GM13976 (cell line): ENCODE data around the gene UQCRH.
"Not testable (repeated sequence)": the region's sequence is repeated elsewhere in the genome, so short reads cannot be mapped to it uniquely, and the experiment has no call there.

Source experiments
- DNase-seq: peaks from one replicate; pipeline ENCODE4 v3.0.0; 2012; ENCODE audit warnings: low spot score
- in situ Hi-C: fragments of 300-500 bp; cut with MboI; formaldehyde crosslinking; loops from one replicate; pipeline ENCODE4 v1.12.0; 2022; ENCODE audit warnings: low sequenced_read_pairs, mixed read lengths, inconsistent platforms; ENCODE audit not compliant: unreplicated experiment
- TF ChIP-seq, protein P1 (sequence below): IDR thresholded peaks from 2 replicates; pipeline ENCODE4 v1.5.1; 2012; ENCODE audit warnings: borderline replicate concordance, mild to moderate bottlenecking; ENCODE audit not compliant: insufficient read depth; ENCODE audit errors: extremely low read depth, missing control alignments, control extremely low read depth

Gene UQCRH

DNA sequence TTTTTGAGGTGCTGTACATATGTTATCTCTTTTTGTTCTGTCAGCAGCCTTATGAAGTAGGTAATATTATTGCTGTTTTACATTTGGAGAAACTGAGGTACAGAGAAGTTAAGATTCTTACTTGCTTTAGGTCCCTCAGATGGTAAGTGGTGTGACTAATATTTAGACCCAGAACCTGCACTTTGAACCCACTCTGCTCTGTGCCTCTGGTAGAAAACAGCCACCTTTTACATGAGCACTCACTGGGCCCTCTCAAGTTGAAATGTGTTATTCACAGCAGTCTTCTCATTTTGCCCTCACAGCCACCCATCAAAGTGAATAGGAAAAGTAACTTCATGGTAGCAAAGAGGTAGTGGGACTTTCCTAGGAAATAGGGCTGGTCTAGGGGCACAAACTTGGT, 41.8 kb downstream of the UQCRH start:
- in situ Hi-C loops, result loop anchor here (5.0 kb wide), 1 partner anchor 43 kb away; the partner anchor contains the start of genes LRRC41 and UQCRH
- DNase-seq, result no peak
- TF ChIP-seq, protein P1, sequence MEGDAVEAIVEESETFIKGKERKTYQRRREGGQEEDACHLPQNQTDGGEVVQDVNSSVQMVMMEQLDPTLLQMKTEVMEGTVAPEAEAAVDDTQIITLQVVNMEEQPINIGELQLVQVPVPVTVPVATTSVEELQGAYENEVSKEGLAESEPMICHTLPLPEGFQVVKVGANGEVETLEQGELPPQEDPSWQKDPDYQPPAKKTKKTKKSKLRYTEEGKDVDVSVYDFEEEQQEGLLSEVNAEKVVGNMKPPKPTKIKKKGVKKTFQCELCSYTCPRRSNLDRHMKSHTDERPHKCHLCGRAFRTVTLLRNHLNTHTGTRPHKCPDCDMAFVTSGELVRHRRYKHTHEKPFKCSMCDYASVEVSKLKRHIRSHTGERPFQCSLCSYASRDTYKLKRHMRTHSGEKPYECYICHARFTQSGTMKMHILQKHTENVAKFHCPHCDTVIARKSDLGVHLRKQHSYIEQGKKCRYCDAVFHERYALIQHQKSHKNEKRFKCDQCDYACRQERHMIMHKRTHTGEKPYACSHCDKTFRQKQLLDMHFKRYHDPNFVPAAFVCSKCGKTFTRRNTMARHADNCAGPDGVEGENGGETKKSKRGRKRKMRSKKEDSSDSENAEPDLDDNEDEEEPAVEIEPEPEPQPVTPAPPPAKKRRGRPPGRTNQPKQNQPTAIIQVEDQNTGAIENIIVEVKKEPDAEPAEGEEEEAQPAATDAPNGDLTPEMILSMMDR, result no peak

DNA sequence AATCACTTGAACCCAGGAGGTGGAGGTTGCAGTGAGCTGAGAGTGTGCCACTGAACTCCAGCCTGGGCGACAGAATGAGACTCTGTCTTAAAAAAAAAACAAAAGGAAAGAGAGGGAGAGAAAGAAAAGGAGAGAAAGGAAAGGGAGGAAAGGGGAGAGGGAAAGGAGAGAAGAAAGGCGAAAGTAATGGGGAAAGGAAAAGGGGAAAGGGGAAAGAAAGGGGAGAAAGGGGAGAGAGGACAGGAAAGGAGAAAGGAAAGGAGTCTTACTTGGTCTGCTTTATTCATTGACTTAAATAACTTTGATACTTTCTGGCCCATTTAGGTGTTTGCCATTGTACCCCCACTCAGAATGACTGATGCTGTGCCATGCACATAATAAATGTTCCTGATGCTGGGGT, 48.9 kb downstream of the UQCRH start:
- TF ChIP-seq, protein P1, result no peak

DNA sequence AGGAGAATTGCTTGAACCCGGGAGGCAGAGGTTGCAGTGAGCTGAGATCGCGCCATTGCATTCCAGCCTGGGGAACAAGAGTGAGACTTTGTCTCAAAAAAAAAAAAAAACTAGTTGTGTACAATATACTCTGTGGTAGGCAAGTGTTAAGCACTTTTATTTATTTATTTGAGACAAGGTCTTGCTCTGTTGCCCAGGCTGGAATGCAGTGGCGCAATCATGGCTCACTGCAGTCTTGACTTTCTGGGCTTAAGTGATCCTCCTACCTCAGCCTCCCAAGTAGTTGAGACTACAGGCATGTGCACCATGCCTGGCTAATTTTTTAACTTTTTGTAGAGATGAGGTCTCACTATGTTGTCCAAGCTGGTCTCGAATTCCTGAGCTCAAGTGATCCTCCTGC, 52.4 kb downstream of the UQCRH start:
- DNase-seq, in situ Hi-C loops: not testable (repeated sequence)

More for the DNA sequence above, 48.9 kb downstream of the UQCRH start:
- no peak for DNase-seq
- in situ Hi-C loops, result no loop called here

DNA sequence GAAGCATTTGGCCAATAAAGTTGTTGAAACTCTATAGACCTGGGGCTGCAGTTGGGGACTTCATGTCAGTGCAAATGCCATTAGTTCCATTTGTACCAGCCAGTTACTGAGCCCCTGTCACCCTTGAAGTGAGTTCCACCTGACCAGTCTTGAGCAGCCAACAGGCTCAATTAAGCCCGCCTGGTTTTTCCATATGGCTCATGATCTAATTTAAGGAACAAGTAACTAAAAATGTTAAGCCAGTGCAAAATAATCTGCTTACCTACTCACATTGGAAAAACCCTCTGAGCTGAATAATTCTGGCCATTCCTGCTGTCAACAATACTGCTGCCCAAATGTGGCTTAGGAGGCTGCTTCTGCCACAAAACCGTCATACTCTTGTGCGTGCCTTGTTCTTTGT, 58.7 kb downstream of the UQCRH start:
- in situ Hi-C loops, result no loop called here
- DNase-seq, result no peak
- TF ChIP-seq, protein P1, result no peak

DNA sequence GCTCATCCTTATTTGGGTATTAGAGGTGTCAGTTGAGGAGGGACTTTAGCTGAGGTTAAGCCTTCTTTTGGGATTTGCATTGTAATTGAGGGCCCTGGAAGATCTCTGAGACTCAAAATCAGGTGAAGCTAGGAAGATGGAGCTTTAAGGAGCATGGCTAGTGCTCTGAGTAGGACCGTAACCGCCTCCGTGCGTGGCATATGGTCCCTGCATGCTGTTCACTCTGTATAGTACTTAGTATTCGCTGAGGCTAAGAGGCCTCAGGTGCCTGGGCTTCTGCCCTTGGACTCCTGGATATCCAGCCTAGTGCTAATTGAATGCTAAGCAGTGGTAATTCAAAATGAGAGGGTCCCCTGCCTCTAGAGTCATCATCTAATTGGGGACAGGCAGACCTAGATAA, 59.6 kb downstream of the UQCRH start:
- in situ Hi-C loops, result no loop called here
- TF ChIP-seq, protein P1, result no peak
- no peak for DNase-seq

DNA sequence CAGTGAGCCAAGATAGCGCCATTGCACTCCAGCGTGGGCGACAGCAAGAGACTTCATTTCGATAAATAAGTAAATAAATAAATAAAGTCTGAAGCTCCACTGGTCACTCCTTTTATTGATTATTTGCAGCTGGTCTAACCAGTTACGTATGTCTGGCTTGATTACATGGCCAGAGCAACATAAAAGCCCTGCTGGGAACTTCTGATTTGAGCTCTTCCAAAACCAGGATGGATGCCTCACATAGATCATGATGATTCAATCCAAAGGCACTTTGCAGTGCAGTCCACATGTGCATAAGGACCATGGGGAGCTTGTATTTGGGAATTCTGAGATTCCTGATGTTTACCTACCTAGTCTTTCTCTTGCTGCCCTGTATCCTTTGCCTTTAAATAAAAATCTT, 61.1 kb downstream of the UQCRH start:
- TF ChIP-seq, protein P1, result no peak
- DNase-seq, result no peak
- in situ Hi-C loops, result no loop called here

DNA sequence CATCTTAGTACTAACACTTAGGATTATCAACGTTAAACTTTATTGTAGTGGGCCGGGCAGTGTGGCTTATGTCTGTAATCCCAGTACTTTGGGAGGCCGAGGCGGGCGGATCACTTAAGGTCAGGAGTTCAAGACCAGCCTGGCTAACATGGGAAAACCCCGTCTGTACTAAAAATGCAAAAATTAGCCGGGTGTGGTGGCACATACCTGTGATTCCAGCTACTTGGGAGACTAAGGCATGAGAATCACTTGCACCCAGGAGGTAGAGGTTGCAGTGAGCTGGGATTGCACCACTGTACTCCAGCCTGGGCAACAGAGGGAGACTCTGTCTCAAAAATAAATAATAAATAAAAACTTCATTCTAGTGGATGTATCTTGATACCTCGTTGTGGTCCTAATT, 62.3 kb downstream of the UQCRH start:
- in situ Hi-C loops, DNase-seq: not testable (repeated sequence)
